ENCODE results near the gene CFAP119. TPM values are rescaled to one million over a fixed set of nuclear protein-coding genes. Genes with fewer than 3 reads are reported as not detected.

The CFAP119 gene
- total RNA-seq, 2 donors from 2014 or later: 0.52 to 1.1 TPM

DNA sequence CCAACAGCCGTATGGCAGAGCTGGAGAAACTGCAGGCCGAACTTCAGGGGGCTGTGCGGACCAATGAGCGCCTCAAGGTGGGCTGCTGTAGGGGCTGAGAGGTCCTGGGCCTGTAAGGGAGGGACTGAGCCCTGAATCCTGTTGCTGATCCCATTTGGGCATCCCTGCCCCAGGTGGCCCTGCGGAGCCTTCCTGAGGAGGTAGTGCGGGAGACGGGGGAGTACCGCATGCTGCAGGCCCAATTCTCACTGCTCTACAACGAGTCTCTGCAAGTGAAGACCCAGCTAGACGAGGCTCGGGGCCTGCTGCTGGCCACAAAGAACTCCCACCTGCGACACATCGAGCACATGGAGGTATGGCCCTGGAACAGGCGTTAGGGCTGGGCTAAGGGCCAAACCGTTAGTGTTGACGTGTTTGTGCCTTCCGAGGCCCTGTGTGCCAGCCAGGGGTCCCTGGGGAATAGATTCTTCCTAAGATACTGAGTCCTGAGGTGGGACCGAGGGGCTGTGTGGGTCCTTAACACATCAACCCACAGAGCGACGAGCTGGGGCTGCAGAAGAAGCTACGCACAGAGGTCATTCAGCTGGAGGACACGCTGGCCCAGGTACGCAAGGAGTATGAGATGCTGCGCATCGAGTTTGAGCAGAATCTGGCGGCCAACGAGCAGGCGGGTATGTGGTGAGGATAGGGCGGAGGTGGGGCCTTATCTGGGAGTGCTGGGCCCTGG, 4.5 kb upstream of the CFAP119 start:
- ATAC-seq: no peak
- intact Hi-C loops (cut with DNase I): no loop called here

GRCh38 chr16:30764816-30765465, 3.1 kb upstream of the CFAP119 start:
- intact Hi-C loops (cut with DNase I): no loop called here
- DNase-seq (no peak), ATAC-seq (no peak)

More for the DNA sequence above, 4.5 kb upstream of the CFAP119 start:
- DNase-seq: no peak

DNA sequence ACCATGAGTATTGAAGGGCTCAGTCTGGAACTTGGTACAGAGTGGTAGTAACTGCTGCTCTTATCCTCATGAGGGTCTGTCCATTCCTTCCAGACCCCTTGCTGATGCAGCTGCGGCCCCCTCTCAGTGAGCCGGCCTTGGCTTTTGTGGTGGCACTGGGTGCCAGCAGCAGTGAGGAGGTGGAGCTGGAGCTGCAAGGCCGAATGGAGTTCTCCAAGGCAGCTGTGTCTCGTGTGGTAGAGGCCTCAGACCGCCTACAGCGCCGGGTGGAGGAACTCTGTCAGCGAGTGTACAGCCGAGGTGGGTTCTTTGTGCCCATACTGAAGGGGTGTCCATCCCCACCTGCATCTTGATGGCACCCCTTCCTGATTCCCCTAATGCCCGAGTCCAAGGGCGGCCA, 2.2 kb upstream of the CFAP119 start:
- intact Hi-C loops (cut with DNase I): no loop called here
- ATAC-seq (no peak), DNase-seq (no peak)

DNA sequence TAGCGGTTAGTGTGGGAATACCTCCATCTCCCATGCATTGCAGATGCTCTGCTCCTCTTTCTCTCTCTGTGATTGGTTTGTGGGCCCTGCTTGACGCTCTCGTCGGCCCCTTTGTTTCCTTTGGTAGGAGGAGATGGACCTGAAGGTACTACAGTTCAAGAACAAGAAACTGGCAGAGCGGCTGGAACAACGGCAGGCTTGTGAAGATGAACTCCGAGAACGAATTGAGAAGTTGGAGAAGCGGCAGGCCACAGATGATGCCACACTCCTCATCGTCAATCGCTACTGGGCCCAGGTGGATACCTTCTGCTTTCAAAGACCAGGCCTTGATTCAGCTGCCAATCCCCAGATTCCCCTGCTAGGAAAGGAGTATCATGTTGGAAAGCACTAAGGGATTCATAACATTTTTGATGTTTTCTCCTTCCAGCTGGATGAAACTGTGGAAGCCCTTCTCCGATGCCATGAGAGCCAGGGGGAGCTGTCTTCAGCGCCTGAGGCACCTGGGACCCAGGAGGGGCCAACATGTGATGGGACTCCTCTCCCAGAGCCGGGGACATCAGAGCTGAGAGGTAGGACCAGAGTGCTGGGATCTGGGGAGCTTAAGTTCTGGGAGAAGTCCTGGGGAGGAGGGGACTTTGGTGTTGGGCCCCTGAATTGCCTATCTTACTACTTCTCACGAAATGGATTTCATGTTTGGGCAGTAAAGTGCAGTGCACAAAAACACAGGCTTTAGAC, 1.3 kb upstream of the CFAP119 start:
- ATAC-seq: no peak
- intact Hi-C loops (cut with DNase I): no loop called here
- no peak for DNase-seq

DNA sequence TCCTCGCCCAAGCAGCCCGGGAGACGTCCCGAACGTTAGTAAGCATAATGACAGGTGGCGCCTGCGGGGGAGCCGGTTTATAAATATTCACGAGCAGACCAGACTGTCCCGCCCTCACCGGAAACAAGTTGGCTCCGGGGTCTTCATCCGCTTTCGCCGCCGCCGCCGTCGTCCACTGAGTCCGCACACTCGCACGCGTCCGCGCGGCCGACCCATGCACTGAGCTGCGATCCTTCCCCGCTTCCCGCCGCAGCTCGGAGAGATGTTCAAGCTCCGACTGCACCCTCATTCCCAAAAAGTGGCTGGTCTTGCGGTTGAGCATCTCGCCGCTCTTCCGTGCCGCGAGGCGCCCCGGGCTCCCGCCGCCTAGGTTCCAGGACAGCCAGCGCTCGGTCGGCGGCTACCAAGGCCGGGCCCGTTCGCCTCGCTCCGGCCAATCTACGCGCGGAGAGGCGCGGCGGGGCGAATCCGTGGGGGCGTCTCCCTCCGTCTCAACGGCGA, 385 bp downstream of the CFAP119 start:
- DNase-seq: no peak
- ATAC-seq: peak; percentile 8 to 52
- intact Hi-C loops (cut with DNase I): no loop called here

GRCh38 chr16:30760577-30761426, 1.1 kb downstream of the CFAP119 start:
- DNase-seq (no peak), ATAC-seq (no peak)
- intact Hi-C loops (cut with DNase I): no loop called here

DNA sequence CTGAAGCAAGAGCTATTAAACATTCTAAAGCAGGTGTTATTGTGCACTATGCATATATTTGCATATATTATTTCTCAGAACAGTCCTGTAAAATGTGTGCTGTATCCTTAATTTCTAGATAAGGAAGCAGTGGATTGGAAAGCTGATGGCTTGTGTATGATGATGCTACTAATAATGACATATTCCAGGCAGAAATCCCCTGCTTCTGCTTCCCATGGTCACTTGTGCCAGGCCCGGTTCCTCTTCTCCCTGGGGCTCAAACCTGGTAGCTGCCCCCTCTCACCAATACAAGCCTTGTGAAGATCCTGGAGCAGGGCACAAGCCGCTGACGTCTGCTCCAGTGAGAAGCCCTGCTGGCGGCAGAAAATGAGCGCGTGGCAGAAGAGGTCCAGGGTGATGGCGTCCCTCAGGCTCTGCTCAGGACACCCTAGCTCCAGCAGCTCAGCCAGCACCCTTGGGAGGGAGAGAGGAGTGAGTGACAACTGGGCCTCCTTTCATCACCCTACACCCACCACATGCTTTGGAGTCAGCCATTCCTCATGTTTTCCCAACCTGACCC, 1.8 kb downstream of the CFAP119 start:
- intact Hi-C loops (cut with DNase I): no loop called here
- DNase-seq (no peak), ATAC-seq (no peak)

DNA sequence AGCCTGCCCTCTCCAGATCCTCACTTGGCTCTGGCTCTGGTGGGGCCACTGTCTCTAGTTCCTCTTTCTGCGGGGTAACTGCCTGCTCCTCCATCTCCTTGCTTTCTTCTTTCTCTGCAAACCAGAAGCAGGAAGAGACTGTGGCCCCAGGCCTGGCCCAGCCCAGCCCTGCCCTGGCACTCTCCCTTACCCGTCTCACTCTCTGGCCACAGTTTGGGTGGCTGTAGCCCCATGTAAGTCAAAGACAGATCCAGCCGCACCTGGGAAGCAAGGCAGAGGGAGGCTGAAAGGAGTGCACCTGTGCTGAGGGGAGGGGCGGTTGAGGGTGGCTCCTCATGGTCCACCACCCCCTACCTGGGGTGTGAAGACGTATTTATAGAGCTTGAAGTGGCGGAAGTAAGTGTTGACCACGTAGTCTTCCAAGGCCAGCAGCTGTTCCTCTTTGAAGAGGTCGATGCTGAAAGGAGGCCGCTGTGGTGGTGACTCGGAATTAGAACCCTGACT, 2.8 kb downstream of the CFAP119 start:
- ATAC-seq (no peak), DNase-seq (no peak)
- intact Hi-C loops (cut with DNase I): no loop called here

GRCh38 chr16:30757316-30757715, 4.5 kb downstream of the CFAP119 start:
- DNase-seq: no peak
- no peak for ATAC-seq
- intact Hi-C loops (cut with DNase I): no loop called here

- intact Hi-C loops (cut with DNase I): no loop called here
- no peak for DNase-seq
- no peak for ATAC-seq
These were observed 5.1 kb downstream of the CFAP119 start for GRCh38 chr16:30756781-30757100.

DNA sequence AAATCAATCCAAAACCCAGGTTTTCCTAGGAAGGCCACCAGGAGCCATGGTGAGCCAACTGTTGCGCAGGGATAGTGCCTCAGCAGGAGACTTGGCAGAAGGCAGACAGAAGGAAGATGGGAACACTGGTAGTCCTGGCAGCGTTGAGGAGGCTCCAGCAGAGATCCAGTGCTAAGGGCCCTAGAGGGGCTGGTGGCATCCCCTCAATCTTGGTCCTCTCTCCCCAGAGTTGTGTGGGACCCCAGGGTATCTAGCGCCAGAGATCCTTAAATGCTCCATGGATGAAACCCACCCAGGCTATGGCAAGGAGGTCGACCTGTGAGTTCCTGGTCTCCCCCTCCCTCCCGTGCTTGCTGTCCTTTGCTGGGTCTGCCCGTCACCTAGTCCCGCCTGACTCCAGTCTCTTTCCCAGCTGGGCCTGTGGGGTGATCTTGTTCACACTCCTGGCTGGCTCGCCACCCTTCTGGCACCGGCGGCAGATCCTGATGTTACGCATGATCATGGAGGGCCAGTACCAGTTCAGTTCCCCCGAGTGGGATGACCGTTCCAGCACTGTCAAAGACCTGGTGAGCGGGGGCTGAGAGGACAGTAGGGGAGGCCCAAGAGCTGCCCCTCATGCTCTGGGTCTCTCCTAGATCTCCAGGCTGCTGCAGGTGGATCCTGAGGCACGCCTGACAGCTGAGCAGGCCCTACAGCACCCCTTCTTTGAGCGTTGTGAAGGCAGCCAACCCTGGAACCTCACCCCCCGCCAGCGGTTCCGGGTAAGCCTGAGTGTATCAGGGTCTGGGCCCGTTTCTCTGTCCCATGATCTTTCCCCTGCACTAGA, 5.7 kb downstream of the CFAP119 start:
- no peak for ATAC-seq
- no peak for DNase-seq
- intact Hi-C loops (cut with DNase I): no loop called here

DNA sequence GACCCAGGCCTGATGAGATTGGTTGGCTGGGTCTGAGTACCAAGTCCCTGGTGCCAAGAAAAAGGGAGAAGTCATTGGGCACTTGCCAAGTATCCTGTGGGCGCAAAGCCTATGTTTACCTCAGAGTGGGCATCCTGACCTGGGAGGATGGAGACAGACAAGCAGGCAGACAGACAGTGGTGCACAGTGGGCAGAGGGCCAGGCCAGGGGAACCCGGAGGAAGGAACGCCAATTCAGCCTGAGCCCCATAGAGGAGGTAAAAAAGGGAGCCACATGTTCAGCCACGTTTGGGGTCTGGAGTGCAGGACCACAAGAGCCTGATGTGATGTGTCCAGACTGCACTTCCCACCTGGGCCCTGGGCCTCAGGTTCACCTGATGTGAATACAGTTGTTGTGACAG, 8.3 kb downstream of the CFAP119 start:
- DNase-seq (no peak), ATAC-seq (no peak)
- intact Hi-C loops (cut with DNase I): no loop called here

DNA sequence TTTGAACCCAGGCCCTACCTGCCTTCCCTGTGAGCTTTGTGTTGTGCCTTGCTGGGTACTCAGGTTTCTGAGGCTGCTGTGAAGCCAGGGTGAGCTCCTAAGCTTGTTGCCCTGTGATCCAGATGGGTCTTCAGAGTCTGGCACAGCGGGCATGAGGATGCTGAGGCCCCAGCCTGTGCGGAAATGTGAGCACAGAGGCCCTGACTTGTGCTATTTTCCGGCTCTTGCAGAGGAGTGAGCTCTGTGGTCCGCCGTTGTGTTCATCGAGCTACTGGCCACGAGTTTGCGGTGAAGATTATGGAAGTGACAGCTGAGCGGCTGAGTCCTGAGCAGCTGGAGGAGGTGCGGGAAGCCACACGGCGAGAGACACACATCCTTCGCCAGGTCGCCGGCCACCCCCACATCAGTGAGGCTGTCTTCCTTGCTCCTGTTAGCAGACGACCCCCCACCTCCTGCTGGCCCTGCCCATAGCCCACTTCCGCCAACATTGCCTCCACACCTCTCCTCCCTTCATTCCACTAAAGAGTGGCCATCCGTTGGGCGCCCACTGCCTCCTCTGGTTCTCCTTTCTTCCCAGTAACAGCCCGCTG, 10.9 kb downstream of the CFAP119 start:
- no peak for DNase-seq
- no peak for ATAC-seq
- intact Hi-C loops (cut with DNase I): no loop called here

- ATAC-seq: no peak
- DNase-seq: no peak
- intact Hi-C loops (cut with DNase I): no loop called here
These were observed 11.7 kb downstream of the CFAP119 start for GRCh38 chr16:30750201-30750600.

GRCh38 chr16:30748634-30749445, 13.0 kb downstream of the CFAP119 start:
- intact Hi-C loops (cut with DNase I): no loop called here
- ATAC-seq: peak; percentile 35 to 68
- peak; percentile 68 for DNase-seq

DNA sequence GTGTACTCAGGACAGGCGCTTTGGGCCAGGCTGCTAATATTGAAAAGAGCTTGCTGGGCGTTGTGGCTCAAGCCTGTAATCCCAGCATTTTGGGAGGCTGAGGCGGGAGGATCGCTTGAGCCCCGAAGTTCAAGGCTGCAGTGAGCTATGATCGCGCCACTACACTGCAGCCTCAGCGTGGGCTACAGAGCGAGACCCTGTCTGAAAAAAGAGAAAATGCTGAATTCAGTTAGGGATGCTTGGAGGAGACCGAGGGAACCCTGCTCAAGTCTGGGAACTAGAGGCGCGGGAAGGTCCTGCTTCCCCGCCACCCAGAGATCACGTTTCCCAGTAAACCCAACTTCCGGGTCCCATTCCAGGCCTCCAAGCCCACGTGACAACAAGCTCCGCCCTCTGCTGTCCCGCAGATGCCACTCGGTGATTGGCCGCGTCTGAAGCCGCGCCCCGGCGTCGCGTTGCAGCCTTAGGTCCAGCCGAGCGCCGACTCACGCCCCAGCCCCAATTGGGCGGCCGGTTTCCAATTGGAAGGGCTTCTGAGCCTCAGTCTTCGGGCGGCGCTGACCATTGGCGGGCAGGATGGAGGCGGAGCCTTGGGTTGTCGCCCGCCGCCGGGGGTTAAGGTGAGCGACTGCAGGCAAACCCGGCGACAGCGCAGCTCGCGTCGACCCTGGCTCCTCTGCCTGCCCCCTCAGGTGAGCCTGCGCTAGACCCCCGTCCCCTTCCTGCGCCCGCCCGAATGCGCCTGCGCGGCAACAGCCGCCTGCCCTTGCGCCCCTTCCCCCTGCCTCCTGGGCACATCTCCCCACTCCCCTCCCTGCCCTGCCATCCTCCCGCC, 13.8 kb downstream of the CFAP119 start, which contains the start of gene PHKG2:
PHKG2 (plus strand) TSS at position 627 of the 835 bp plus-strand sequence. CDS start 396 bp downstream, outside the sequence.
- intact Hi-C loops (cut with DNase I): no loop called here
- ATAC-seq (peak; percentile 99), DNase-seq (peak; percentile 100)

All from left cardiac atrium (tissue), 4 donors.